CD4-positive, alpha-beta memory T cell (primary cell): ENCODE measurements around the gene THSD7A. TPM values are rescaled to one million over a fixed set of nuclear protein-coding genes. Genes with fewer than 3 reads are reported as not detected.

Experiments
- CTCF ChIA-PET: fragments of 350-600 bp; sonication (Branson Sonifier 250); formaldehyde crosslinking; loops from one replicate; lab custom pipeline; 2021; ENCODE audit warnings: inconsistent platforms; ENCODE audit not compliant: partially characterized antibody; lab: Charles Lee
- POLR2A ChIA-PET: fragments of 350-600 bp; sonication (Branson Sonifier 250); formaldehyde crosslinking; loops from one replicate; lab custom pipeline; 2021; ENCODE audit not compliant: partially characterized antibody; lab: Charles Lee
- DNase-seq, 5 donors: peaks; one replicate each; pipeline versions ENCODE4 v3.0.0 to v3.0.0-alpha.2; 2020 to 2022; ENCODE audit warnings: mixed read lengths in 1 of 5
- H3K27ac ChIP-seq: one replicate; pipeline ENCODE4 v1.7.0; 2013; ENCODE audit warnings: low read depth, low read length
- H3K27me3 ChIP-seq: 2 replicates; pipeline ENCODE4 v1.7.0; 2013; ENCODE audit warnings: mild to moderate bottlenecking, low read length, moderate library complexity; ENCODE audit not compliant: insufficient read depth
- H3K36me3 ChIP-seq: 2 replicates; pipeline ENCODE4 v1.7.0; 2013; ENCODE audit warnings: mild to moderate bottlenecking, low read length, moderate library complexity; ENCODE audit not compliant: insufficient read depth
- H3K4me1 ChIP-seq: 2 replicates; pipeline ENCODE4 v1.7.0; 2013; ENCODE audit warnings: mild to moderate bottlenecking, low read length, moderate library complexity; ENCODE audit not compliant: insufficient read depth
- H3K4me3 ChIP-seq, 2 donors: one replicate each; pipeline ENCODE4 v1.7.0; 2013; ENCODE audit warnings: low read length in 2 of 2, mild to moderate bottlenecking in 1 of 2
- H3K9me3 ChIP-seq, 2 donors: one replicate each; pipeline ENCODE4 v1.7.0; 2013; ENCODE audit warnings: low read length in 2 of 2, control low read depth in 1 of 2; ENCODE audit not compliant: control insufficient read depth in 1 of 2
- H3K27ac Mint-ChIP-seq, 7 donors: one replicate each; pipeline ENCODE4 v1.8.0; 2020 to 2021; ENCODE audit warnings: mixed read lengths in 7 of 7, mild to moderate bottlenecking in 6 of 7, inconsistent platforms in 3 of 7, moderate library complexity in 3 of 7
- H3K27me3 Mint-ChIP-seq, 2 donors: one replicate each; pipeline ENCODE4 v1.8.0; 2020 to 2021; ENCODE audit warnings: mixed read lengths in 2 of 2
- H3K36me3 Mint-ChIP-seq, 2 donors: one replicate each; pipeline ENCODE4 v1.8.0; 2020 to 2021; ENCODE audit warnings: mixed read lengths in 2 of 2, inconsistent platforms in 1 of 2, mild to moderate bottlenecking in 1 of 2
- H3K4me1 Mint-ChIP-seq, 4 donors: one replicate each; pipeline ENCODE4 v1.8.0; 2020 to 2021; ENCODE audit warnings: mixed read lengths in 4 of 4, mild to moderate bottlenecking in 1 of 4
- H3K4me3 Mint-ChIP-seq, 8 donors: one replicate each; pipeline ENCODE4 v1.8.0; 2020 to 2021; ENCODE audit warnings: mixed read lengths in 8 of 8, mild to moderate bottlenecking in 7 of 8, moderate library complexity in 6 of 8, inconsistent platforms in 3 of 8
- H3K9me3 Mint-ChIP-seq, 8 donors: one replicate each; pipeline ENCODE4 v1.8.0; 2020 to 2021; ENCODE audit warnings: mixed read lengths in 8 of 8, mild to moderate bottlenecking in 5 of 8, inconsistent platforms in 3 of 8, moderate library complexity in 1 of 8
- intact Hi-C: fragments of 100-400 bp; cut with micrococcal nuclease; formaldehyde crosslinking; loops from one replicate; pipeline ENCODE4 v1.15.1; 2023
- polyA plus RNA-seq, 2 donors: library from polyadenylated mRNA; unstranded; fragments of 300-500 nt; fragmentation: Illumina TruSeq; gene quantifications; one replicate each; pipeline ENCODE4 v1.2.3, GENCODE V29; 2021
- total RNA-seq, 2 experiments: library from RNA; stranded (reverse); gene quantifications; one replicate each; pipeline ENCODE4 v1.2.3, GENCODE V29; 2021

The THSD7A gene
- total and polyA plus RNA-seq, 4 experiments from 2014 or later: not detected

DNA sequence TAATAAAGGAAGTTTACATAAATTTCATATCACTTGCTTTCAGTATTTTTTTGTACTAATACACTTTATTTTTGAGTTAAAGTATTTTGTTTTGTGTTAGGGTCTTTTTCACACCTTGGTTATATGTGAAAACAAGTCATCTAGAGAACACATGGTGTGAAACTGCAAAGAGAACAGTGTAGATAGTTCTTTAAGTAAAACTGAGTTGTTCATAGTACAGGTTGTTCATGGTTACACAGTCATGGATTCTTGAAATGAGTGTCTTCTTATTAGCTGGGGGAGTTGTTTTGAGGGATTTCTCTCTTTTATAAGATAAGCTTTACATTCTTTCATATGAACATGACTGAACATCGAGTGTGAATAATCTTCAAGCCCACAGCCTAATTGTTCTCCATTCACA lies 244.2 kb downstream of the THSD7A start:
- H3K4me3 ChIP-seq: no peak overlapping the region
- no peaks in the 10 kb centered on the region for H3K36me3 Mint-ChIP-seq
- H3K9me3 ChIP-seq: no peaks in the 10 kb centered on the region
- no peaks in the 10 kb centered on the region for H3K4me1 Mint-ChIP-seq
- no peak overlapping the region for H3K4me3 Mint-ChIP-seq
- intact Hi-C loops: no loop called here
- H3K27ac ChIP-seq: no peak overlapping the region
- POLR2A ChIA-PET: no interaction called here
- H3K27me3 ChIP-seq: no peaks in the 10 kb centered on the region
- H3K36me3 ChIP-seq: no peaks in the 10 kb centered on the region
- H3K4me1 ChIP-seq: no peaks in the 10 kb centered on the region
- no peak overlapping the region for H3K27ac Mint-ChIP-seq
- CTCF ChIA-PET: no interaction called here
- H3K27me3 Mint-ChIP-seq: no peaks in the 10 kb centered on the region
- H3K9me3 Mint-ChIP-seq: peaks cover 0 to 2% (median 0%) of the 10 kb centered on the region in 8 donors
- DNase-seq: no peak

DNA sequence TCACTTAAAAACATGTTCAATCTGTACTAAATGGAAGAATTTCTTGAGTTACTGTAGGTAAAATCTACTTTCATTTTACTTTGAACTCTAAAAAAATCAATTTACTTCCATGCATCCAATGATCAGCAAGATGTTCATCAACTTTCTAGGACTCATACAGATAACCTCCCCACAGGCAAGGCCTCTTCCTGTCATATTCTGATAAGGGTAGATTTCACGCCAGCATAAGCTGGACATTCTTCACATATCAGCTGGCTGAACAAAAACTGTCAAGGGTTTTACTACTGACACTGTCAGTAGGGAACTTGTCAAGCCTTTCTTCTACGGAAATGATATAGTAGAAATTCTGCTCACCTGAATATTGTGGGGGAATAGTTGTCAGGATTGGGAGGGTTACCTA lies 244.9 kb downstream of the THSD7A start:
- Mint-ChIP-seq H3K4me1 (no peaks in the 10 kb centered on the region), H3K27me3 (no peaks in the 10 kb centered on the region), H3K4me3 (no peak overlapping the region), H3K9me3 (peaks cover 0 to 2% (median 0%) of the 10 kb centered on the region in 8 donors), H3K36me3 (no peaks in the 10 kb centered on the region), H3K27ac (no peak overlapping the region)
- intact Hi-C loops: no loop called here
- Histone ChIP-seq H3K27ac (no peak overlapping the region), H3K9me3 (no peaks in the 10 kb centered on the region), H3K36me3 (no peaks in the 10 kb centered on the region), H3K27me3 (no peaks in the 10 kb centered on the region), H3K4me1 (no peaks in the 10 kb centered on the region), H3K4me3 (no peak overlapping the region)
- CTCF ChIA-PET: no interaction called here
- no peak for DNase-seq
- POLR2A ChIA-PET: no interaction called here

DNA sequence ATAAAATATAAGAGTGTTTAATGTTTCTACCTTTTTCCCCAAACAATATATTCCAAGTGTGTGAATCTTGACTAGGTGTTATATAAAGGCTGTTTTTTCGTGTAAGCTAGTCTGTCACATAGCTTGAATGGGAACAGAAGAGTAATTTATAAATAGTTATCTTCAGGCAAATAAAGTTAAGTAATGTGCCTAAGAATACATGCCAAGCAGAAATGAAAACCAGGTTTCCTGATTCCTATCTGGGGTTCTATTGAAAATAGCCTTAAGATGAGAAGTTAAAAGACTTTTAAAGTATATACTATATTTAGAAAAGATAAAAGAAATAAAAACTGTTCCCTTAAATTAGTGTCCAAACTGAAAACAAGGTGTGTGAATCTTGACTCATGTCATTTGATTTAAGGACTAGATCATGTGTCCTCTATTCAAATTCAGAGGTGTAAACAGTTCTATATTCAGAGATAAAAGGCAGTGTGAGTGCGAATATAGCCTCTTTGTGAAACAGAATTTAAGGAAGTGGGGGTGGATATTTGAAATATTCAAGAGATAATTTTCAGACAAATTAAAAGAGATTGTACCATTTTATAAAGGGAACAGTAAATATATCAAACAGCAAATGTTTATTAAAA lies 247.5 kb downstream of the THSD7A start:
- H3K36me3 Mint-ChIP-seq: no peaks in the 10 kb centered on the region
- no peaks in the 10 kb centered on the region for H3K36me3 ChIP-seq
- POLR2A ChIA-PET: no interaction called here
- no peaks in the 10 kb centered on the region for H3K9me3 ChIP-seq
- peaks cover 0 to 2% (median 0%) of the 10 kb centered on the region in 8 donors for H3K9me3 Mint-ChIP-seq
- no peak for DNase-seq
- no peak overlapping the region for H3K27ac ChIP-seq
- H3K27me3 Mint-ChIP-seq: no peaks in the 10 kb centered on the region
- CTCF ChIA-PET: no interaction called here
- intact Hi-C loops: no loop called here
- H3K4me3 Mint-ChIP-seq: no peak overlapping the region
- H3K4me3 ChIP-seq: no peak overlapping the region
- H3K4me1 Mint-ChIP-seq: no peaks in the 10 kb centered on the region
- H3K4me1 ChIP-seq: no peaks in the 10 kb centered on the region
- no peak overlapping the region for H3K27ac Mint-ChIP-seq
- H3K27me3 ChIP-seq: no peaks in the 10 kb centered on the region

DNA sequence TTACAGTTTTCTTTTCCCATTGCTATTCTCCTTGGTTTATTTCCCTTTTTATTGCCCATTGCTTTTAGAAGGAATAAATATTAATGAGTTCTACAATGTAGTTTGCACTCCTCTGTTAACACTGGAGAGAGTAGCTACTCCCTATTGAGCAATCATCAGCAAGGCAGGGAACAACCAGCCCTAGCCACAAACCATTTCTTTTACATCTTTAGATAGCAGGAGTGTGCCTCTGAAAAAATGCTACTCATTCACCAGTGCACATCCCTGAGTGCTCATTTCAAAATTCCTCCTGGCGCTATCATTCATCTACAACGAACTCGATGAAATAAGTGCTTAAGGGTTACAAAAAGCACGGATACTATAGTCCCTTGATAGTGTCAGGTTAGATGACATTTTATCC lies 252.9 kb downstream of the THSD7A start:
- ChIA-PET CTCF (no interaction called here), POLR2A (no interaction called here)
- no peak for DNase-seq
- Mint-ChIP-seq H3K27ac (no peak overlapping the region), H3K4me1 (no peaks in the 10 kb centered on the region), H3K4me3 (no peak overlapping the region), H3K9me3 (peaks cover 0 to 4% (median 0%) of the 10 kb centered on the region in 8 donors), H3K27me3 (no peaks in the 10 kb centered on the region), H3K36me3 (no peaks in the 10 kb centered on the region)
- H3K27ac ChIP-seq: no peak overlapping the region
- H3K9me3 ChIP-seq: no peaks in the 10 kb centered on the region
- no peaks in the 10 kb centered on the region for H3K36me3 ChIP-seq
- H3K4me1 ChIP-seq: no peaks in the 10 kb centered on the region
- H3K4me3 ChIP-seq: no peak overlapping the region
- H3K27me3 ChIP-seq: no peaks in the 10 kb centered on the region
- intact Hi-C loops: no loop called here

DNA sequence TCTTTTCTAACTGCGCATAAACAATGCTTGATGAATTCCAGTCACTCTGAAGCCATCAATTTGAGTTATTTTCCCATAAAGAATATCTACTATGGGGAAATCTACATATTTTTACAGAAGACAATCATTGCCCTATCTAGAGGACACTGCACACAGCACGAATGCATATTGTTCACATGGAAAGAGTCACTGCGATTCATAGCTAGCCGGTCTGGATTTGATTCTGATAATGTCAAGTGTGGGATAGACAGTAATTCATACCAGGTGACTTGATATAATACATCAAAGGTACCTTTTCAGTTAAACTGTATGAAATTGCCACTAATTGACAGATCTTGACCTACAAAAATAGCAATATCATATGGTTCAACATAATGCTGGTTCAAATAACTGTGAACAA lies 255.7 kb downstream of the THSD7A start:
- CTCF ChIA-PET: no interaction called here
- no peaks in the 10 kb centered on the region for H3K4me1 Mint-ChIP-seq
- H3K9me3 Mint-ChIP-seq: peaks cover 0 to 4% (median 0%) of the 10 kb centered on the region in 8 donors

DNA sequence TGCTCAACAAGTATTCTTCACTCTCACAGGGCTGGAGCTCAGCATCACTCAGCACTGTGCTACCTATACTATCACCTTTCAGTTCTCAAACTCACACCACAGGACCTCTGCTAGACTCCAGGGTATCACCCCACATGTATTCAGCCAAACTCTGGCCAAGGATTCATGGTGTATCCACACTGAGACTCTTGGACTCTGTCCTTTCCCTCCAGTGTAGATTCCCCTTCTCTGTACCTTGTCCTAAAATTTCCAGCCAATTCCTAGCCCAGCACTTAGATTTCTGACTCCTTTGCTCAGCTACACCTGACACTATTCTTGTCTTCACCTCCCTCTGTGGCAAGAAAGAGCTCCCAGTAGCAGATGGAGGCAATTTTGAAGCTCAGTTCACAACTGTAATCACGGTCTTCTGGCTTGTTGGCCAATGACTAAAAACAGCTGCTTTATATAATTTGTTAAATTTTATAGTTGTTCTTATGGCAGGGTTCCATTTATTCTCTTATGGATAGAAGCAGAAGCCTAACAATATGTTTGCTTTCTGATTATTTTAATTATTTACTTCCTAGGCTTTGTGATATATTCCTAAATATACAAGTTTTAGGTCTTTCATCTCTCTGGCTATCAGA lies 258.8 kb downstream of the THSD7A start:
- Histone ChIP-seq H3K27ac (no peak overlapping the region), H3K4me1 (no peaks in the 10 kb centered on the region), H3K9me3 (no peaks in the 10 kb centered on the region), H3K4me3 (no peak overlapping the region), H3K27me3 (no peaks in the 10 kb centered on the region), H3K36me3 (no peaks in the 10 kb centered on the region)
- intact Hi-C loops: no loop called here
- Mint-ChIP-seq H3K9me3 (peaks cover 0 to 3% (median 2%) of the 10 kb centered on the region in 8 donors), H3K27me3 (no peaks in the 10 kb centered on the region), H3K4me3 (no peak overlapping the region), H3K36me3 (no peaks in the 10 kb centered on the region), H3K4me1 (no peaks in the 10 kb centered on the region), H3K27ac (no peak overlapping the region)
- ChIA-PET CTCF (no interaction called here), POLR2A (no interaction called here)
- DNase-seq: no peak

More for the DNA sequence above, 255.7 kb downstream of the THSD7A start:
- Histone ChIP-seq H3K9me3 (no peaks in the 10 kb centered on the region), H3K27ac (no peak overlapping the region), H3K4me3 (no peak overlapping the region), H3K27me3 (no peaks in the 10 kb centered on the region), H3K36me3 (no peaks in the 10 kb centered on the region), H3K4me1 (no peaks in the 10 kb centered on the region)
- POLR2A ChIA-PET: no interaction called here
- Mint-ChIP-seq H3K27ac (no peak overlapping the region), H3K27me3 (no peaks in the 10 kb centered on the region), H3K36me3 (no peaks in the 10 kb centered on the region), H3K4me3 (no peak overlapping the region)
- no peak for DNase-seq
- intact Hi-C loops: no loop called here

DNA sequence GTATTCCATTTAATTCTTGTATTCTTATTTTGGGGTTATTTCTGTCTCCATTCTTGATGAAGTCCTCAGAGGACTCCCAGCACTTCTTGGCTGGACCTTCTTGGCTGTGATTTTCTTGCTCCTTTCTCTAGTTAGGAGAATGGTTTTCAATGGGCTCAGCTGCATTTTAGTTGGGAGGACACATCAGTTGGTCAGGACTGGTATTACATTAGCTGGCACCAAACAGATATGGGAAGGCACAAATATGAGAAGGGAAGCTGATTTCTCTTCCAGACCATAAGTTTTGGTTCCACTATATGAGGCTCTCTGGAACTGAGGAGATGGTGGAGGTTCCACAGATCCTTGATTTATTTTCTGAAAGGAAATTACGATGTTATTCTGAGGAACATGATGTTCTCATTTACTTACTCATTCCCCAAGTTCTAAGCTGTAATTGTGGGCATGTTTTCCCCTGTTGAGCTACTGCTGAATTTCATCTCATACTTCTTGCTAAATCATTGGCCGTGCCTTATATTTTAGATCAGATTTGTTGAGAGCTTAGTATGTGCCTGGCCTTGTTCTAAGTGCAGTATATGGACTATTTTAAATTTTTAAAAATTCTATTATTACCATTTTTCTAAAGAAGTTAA lies 261.0 kb downstream of the THSD7A start:
- intact Hi-C loops: no loop called here
- no peak for DNase-seq
- Mint-ChIP-seq H3K27me3 (no peaks in the 10 kb centered on the region), H3K9me3 (peaks cover 0 to 2% (median 2%) of the 10 kb centered on the region in 8 donors), H3K27ac (no peak overlapping the region), H3K36me3 (no peaks in the 10 kb centered on the region), H3K4me1 (no peaks in the 10 kb centered on the region), H3K4me3 (no peak overlapping the region)
- Histone ChIP-seq H3K9me3 (no peaks in the 10 kb centered on the region), H3K36me3 (no peaks in the 10 kb centered on the region), H3K4me3 (no peak overlapping the region), H3K27me3 (no peaks in the 10 kb centered on the region), H3K27ac (no peak overlapping the region), H3K4me1 (no peaks in the 10 kb centered on the region)
- CTCF ChIA-PET: no interaction called here
- POLR2A ChIA-PET: no interaction called here
